AG04450 (cell line): ENCODE data around the gene UFC1. TPM values are rescaled to one million over a fixed set of nuclear protein-coding genes. Genes with fewer than 3 reads are reported as not detected.

Source experiments
- CTCF ChIA-PET: fragments of 300-600, 350-600 bp; formaldehyde crosslinking; extraction: SDS; loops from one replicate; lab custom pipeline; 2022; ENCODE audit warnings: antibody characterized with exemption, inconsistent platforms; lab: Charles Lee
- POLR2A ChIA-PET: fragments of 350-600 bp; formaldehyde crosslinking; extraction: SDS; loops from one replicate; lab custom pipeline; 2021; ENCODE audit warnings: antibody characterized with exemption, inconsistent platforms; lab: Yijun Ruan, JAX
- DNase-seq: peaks from one replicate; pipeline ENCODE4 v3.0.0-alpha.2; 2011; ENCODE audit warnings: low read depth, low spot score
- H3K27ac ChIP-seq: one replicate; pipeline ENCODE4 v1.5.1; 2012; ENCODE audit warnings: low read depth, low read length, control low read depth
- H3K27me3 ChIP-seq: one replicate; pipeline ENCODE4 v1.6.0; 2012; ENCODE audit warnings: low read length; ENCODE audit not compliant: control insufficient read depth, insufficient read depth
- H3K4me3 ChIP-seq: 2 replicates; pipeline ENCODE4 v1.5.1; 2011; ENCODE audit warnings: mild to moderate bottlenecking, low read depth, low read length, control low read depth
- H3K9me3 ChIP-seq: 2 replicates; pipeline ENCODE4 v1.5.1; 2012; ENCODE audit warnings: low read length; ENCODE audit not compliant: control insufficient read depth, insufficient read depth
- CTCF ChIP-seq: IDR thresholded peaks from 2 replicates; pipeline ENCODE4 v1.5.1; 2011; ENCODE audit warnings: low read depth, low read length, control low read depth, inconsistent platforms
- polyA plus RNA-seq: library from polyadenylated mRNA; depleted of rRNA; stranded (reverse); fragments of >200 nt; gene quantifications from 2 replicates; pipeline ENCODE4 v1.2.3, GENCODE V29; 2011; rRNA removed
- small RNA-seq: library from RNA; depleted of rRNA; stranded (forward); fragments of <200 nt; gene quantifications from one replicate; pipeline ENCODE3, GENCODE V24; 2012; ENCODE audit warnings: low read depth; ENCODE audit not compliant: insufficient read length

UFC1 gene
- polyA plus RNA-seq, 1 experiment = 146 TPM

- DNase-seq = peak; percentile 98
- no peaks in the 10 kb centered on the region for H3K9me3 ChIP-seq
- ChIA-PET CTCF (interaction anchor here (0.5 to 7.0 kb wide), 11 partner anchors 8 to 784 kb away, joined by 3 to 87 read pairs (median 5); partner anchors contain the start of gene TOMM40L), POLR2A (interaction anchor here (0.5 to 1.9 kb wide), 15 partner anchors 10 to 324 kb away, joined by 3 to 12 read pairs (median 3); partner anchors contain the start of genes SDHC, TOMM40L and UFC1)
- no peaks in the 10 kb centered on the region for H3K27me3 ChIP-seq
- H3K27ac ChIP-seq = peak within 1 kb of the TSS; percentile 99
- peak within 1 kb of the TSS; percentile 96 for H3K4me3 ChIP-seq
- peak; percentile 23 for TF ChIP-seq CTCF
Observed at GRCh38 chr1:161201836-161202712, 48.3 kb downstream of the UFC1 start, which contains the start of gene NDUFS2. Gene NDUFS2 (plus strand): TSS chr1:161202367. CDS start chr1:161202386, 19 bp downstream.

- no peak for DNase-seq
- CTCF ChIA-PET = interaction anchor here (0.5 to 7.0 kb wide), 9 partner anchors 8 to 175 kb away, joined by 3 to 87 read pairs (median 4); partner anchors contain the start of gene TOMM40L
Observed at GRCh38 chr1:161206411-161207140, 52.8 kb downstream of the UFC1 start.

GRCh38 chr1:161207173-161207572 is 53.4 kb downstream of the UFC1 start:
- Histone ChIP-seq H3K9me3 (no peaks in the 10 kb centered on the region), H3K27me3 (no peaks in the 10 kb centered on the region), H3K27ac (peak overlapping the region; percentile 70), H3K4me3 (no peak overlapping the region)
- DNase-seq = no peak
- CTCF ChIA-PET = interaction anchor here (0.5 to 7.0 kb wide), 5 partner anchors 9 to 175 kb away, joined by 3 to 87 read pairs (median 4); partner anchors contain the start of gene TOMM40L
- no peak for TF ChIP-seq CTCF
- POLR2A ChIA-PET = interaction anchor here (0.9 to 2.2 kb wide), 4 partner anchors 9 to 41 kb away, joined by 3 to 5 read pairs (median 4); partner anchors contain the start of genes PPOX and TOMM40L

More at GRCh38 chr1:161206411-161207140, 52.8 kb downstream of the UFC1 start:
- no peaks in the 10 kb centered on the region for H3K27me3 ChIP-seq
- no peak overlapping the region for H3K4me3 ChIP-seq
- TF ChIP-seq CTCF = no peak
- H3K27ac ChIP-seq = peak overlapping the region; percentile 70
- POLR2A ChIA-PET = interaction anchor here (0.6 to 2.2 kb wide), 6 partner anchors 8 to 41 kb away, joined by 3 to 5 read pairs (median 4); partner anchors contain the start of genes PPOX and TOMM40L
- no peaks in the 10 kb centered on the region for H3K9me3 ChIP-seq

Small RNA genes lying within 50 kb of the gene (small RNA-seq; reads per million reads assigned to genes)
- not detected for gene RF01225

Other genes starting within 250 kb of the UFC1 start
- not detected in 2 replicates for gene ITLN2, start 199.2 kb upstream of the UFC1 start, polyA plus RNA-seq
- gene F11R, start 132.8 kb upstream of the UFC1 start, polyA plus RNA-seq = 1.7 and 2.0 TPM in 2 replicates
- gene TSTD1, start 115.0 kb upstream of the UFC1 start, polyA plus RNA-seq = 0.33 TPM in 1 of 2 replicates, not detected in the other
- 32.6 and 37.6 TPM in 2 replicates for gene USF1, start 108.0 kb upstream of the UFC1 start, polyA plus RNA-seq
- gene ARHGAP30, start 84.1 kb upstream of the UFC1 start, polyA plus RNA-seq = not detected in 2 replicates
- gene NECTIN4, start 64.4 kb upstream of the UFC1 start, polyA plus RNA-seq = 0.02 and 0.16 TPM in 2 replicates
- gene KLHDC9, start 55.6 kb upstream of the UFC1 start, polyA plus RNA-seq = 1.1 and 1.6 TPM in 2 replicates
- gene PFDN2, start 35.9 kb upstream of the UFC1 start, polyA plus RNA-seq = 84.2 and 101 TPM in 2 replicates
- 19.2 and 24.3 TPM in 2 replicates for gene NIT1, start 35.9 kb upstream of the UFC1 start, polyA plus RNA-seq
- gene DEDD, start 21.3 kb upstream of the UFC1 start, polyA plus RNA-seq = 34.9 and 38.0 TPM in 2 replicates
- 15.4 and 16.2 TPM in 2 replicates for gene USP21, start 5.5 kb downstream of the UFC1 start, polyA plus RNA-seq
- 9.7 and 9.8 TPM in 2 replicates for gene PPOX, start 12.4 kb downstream of the UFC1 start, polyA plus RNA-seq
- gene B4GALT3, start 23.5 kb downstream of the UFC1 start, polyA plus RNA-seq = 21.8 and 24.7 TPM in 2 replicates
- 0.52 and 0.72 TPM in 2 replicates for gene ADAMTS4, start 45.1 kb downstream of the UFC1 start, polyA plus RNA-seq
- 150 and 155 TPM in 2 replicates for gene NDUFS2, start 48.4 kb downstream of the UFC1 start, polyA plus RNA-seq
- gene FCER1G, start 61.3 kb downstream of the UFC1 start, polyA plus RNA-seq = 0.37 and 0.66 TPM in 2 replicates
- gene APOA2, start 69.7 kb downstream of the UFC1 start, polyA plus RNA-seq = not detected in 2 replicates
- gene TOMM40L, start 72.1 kb downstream of the UFC1 start, polyA plus RNA-seq = 9.3 and 9.9 TPM in 2 replicates
- gene NR1I3, start 84.2 kb downstream of the UFC1 start, polyA plus RNA-seq = not detected in 2 replicates
- not detected in 2 replicates for gene PCP4L1, start 104.8 kb downstream of the UFC1 start, polyA plus RNA-seq
- 0.71 and 0.89 TPM in 2 replicates for gene MPZ, start 156.0 kb downstream of the UFC1 start, polyA plus RNA-seq
- 311 and 335 TPM in 2 replicates for gene SDHC, start 160.4 kb downstream of the UFC1 start, polyA plus RNA-seq
- gene CFAP126, start 213.9 kb downstream of the UFC1 start, polyA plus RNA-seq = not detected in 2 replicates